Spleen (tissue), 11 donors: ENCODE data around the gene UBE2K. TPM values are rescaled to one million over a fixed set of nuclear protein-coding genes. Genes with fewer than 3 reads are reported as not detected.

ENCODE experiments used
- DNase-seq: peaks from one replicate; pipeline ENCODE4 v3.0.0-alpha.2; 2020
- H3K27ac ChIP-seq, 8 donors: fragments of 200-600 bp; sonication (generic) in 7 of 8; 1 replicate in 4 of 8; 2 replicates in 4 of 8; pipeline versions ENCODE4 v1.5.0 to v1.8.0; 2016 to 2021; ENCODE audit warnings: inconsistent platforms in 4 of 8, mild to moderate bottlenecking in 4 of 8, moderate library complexity in 1 of 8
- H3K27me3 ChIP-seq, 7 donors: fragments of 200-600 bp; sonication (generic) in 6 of 7; replicated peaks in 1 of 7; 1 replicate in 4 of 7; 2 replicates in 3 of 7; pipeline versions ENCODE4 v1.5.0 to v1.8.0; 2016 to 2021; ENCODE audit warnings: inconsistent platforms in 3 of 7, mild to moderate bottlenecking in 1 of 7
- H3K36me3 ChIP-seq, 6 donors: fragments of 200-600 bp; sonication (generic) in 5 of 6; 1 replicate in 4 of 6; 2 replicates in 2 of 6; pipeline versions ENCODE4 v1.5.0 to v1.8.0; 2016 to 2021; ENCODE audit warnings: inconsistent platforms in 2 of 6
- H3K4me1 ChIP-seq, 6 donors: fragments of 200-600 bp; sonication (generic) in 5 of 6; 1 replicate in 3 of 6; 2 replicates in 3 of 6; pipeline versions ENCODE4 v1.5.0 to v1.8.0; 2016 to 2021; ENCODE audit warnings: inconsistent platforms in 3 of 6
- H3K4me3 ChIP-seq, 8 donors: fragments of 200-600 bp; sonication (generic) in 7 of 8; 1 replicate in 4 of 8; 2 replicates in 4 of 8; pipeline versions ENCODE4 v1.5.0 to v1.8.0; 2016 to 2021; ENCODE audit warnings: inconsistent platforms in 4 of 8, mild to moderate bottlenecking in 4 of 8, moderate library complexity in 2 of 8
- H3K9me3 ChIP-seq, 8 donors: fragments of 200-600 bp; sonication (generic) in 7 of 8; 1 replicate in 4 of 8; 2 replicates in 4 of 8; pipeline versions ENCODE4 v1.5.0 to v1.8.0; 2016 to 2021; ENCODE audit warnings: inconsistent platforms in 4 of 8
- CTCF ChIP-seq, 11 experiments: fragments of 200-600 bp in 7 of 11; fragments of 450-650 bp in 4 of 11; sonication (generic) in 4 of 11; IDR thresholded peaks in 8 of 11; conservative IDR thresholded peaks in 3 of 11; 1 replicate in 7 of 11; 2 replicates in 4 of 11; pipeline versions ENCODE4 v1.4.0 to v1.8.0; 2016 to 2021; ENCODE audit warnings: antibody characterized with exemption in 11 of 11, inconsistent platforms in 4 of 11, mild to moderate bottlenecking in 1 of 11
- POLR2A ChIP-seq, 3 donors: fragments of 450-650 bp; IDR thresholded peaks; one replicate each; pipeline ENCODE4 v1.5.1; 2017; ENCODE audit warnings: antibody characterized with exemption in 3 of 3, mild to moderate bottlenecking in 1 of 3
- POLR2AphosphoS5 ChIP-seq, 3 donors: sonication (generic); formaldehyde crosslinking; IDR thresholded peaks; one replicate each; pipeline ENCODE4 v1.5.1; 2017; ENCODE audit warnings: antibody characterized with exemption in 3 of 3
- WGBS, 5 donors: extraction: QIAGEN DNeasy Blood & Tissue Kit in 3 of 5; methylation state at CpG; one replicate each; pipeline versions ENCODE4 v1.1.5 to v1.1.7; 2013 to 2018; 5-methylcytosine and 5-hydroxymethylcytosine counted together
- intact Hi-C: fragments of 100-400 bp; cut with DNase I; formaldehyde crosslinking; loops from one replicate; pipeline ENCODE4 v1.15.0; 2023; ENCODE audit warnings: low total_unique reads
- polyA plus RNA-seq, 3 donors: library from polyadenylated mRNA; stranded (reverse); fragments of 200-250 nt; gene quantifications; one replicate each; pipeline ENCODE4 v1.2.1, GENCODE V29; 2013
- small RNA-seq, 4 donors: library from RNA; depleted of rRNA; stranded (forward); fragments of <200 nt; gene quantifications; one replicate each; pipeline ENCODE3, GENCODE V24; 2016
- total RNA-seq, 7 donors: library from RNA; depleted of rRNA in 3 of 7; stranded (reverse); fragments of >200 nt in 3 of 7; fragmentation: NEBNext Ultra II Directional in 4 of 7; extraction: Animal tissue kit (Norgen Biotek cat#: 25700) in 4 of 7; gene quantifications; one replicate each; pipeline versions ENCODE4 v1.1.0 to v1.2.1, GENCODE V29; 2016 to 2021
- donor health status: healthy with polysubstance abuse.
- donor health status: DM: no; HTN: no; CAD: no; lungs with moderate emphysema.
- donor health status: DM: no; HTN: no; CAD: no.
- donor health status: Bipolar disorder and iron deficiency.
- donor health status: healthy.
- donor health status: DM: no; HTN: no; CAD: no.
- donor health status: DM: yes; HTN: yes; CAD: no.

UBE2K gene
- total and polyA plus RNA-seq, 10 donors: 22.7 to 48.8 (median 27.1) TPM

GRCh38 chr4:39825090-39825489 is 127.2 kb downstream of the UBE2K start:
- Histone ChIP-seq H3K27ac (peak overlapping the region in 2 of 8 donors; percentile 6 to 35), H3K27me3 (no peaks in the 10 kb centered on the region), H3K9me3 (no peaks in the 10 kb centered on the region), H3K36me3 (peaks cover 0 to 78% (median 39%) of the 10 kb centered on the region in 6 donors), H3K4me1 (peaks cover 0 to 9% (median 0%) of the 10 kb centered on the region in 6 donors), H3K4me3 (no peak overlapping the region)
- TF ChIP-seq POLR2A (IDR thresholded peaks at IDR 0.05): no peak
- TF ChIP-seq CTCF (IDR thresholded peaks at IDR 0.05 in 8 of 11, conservative IDR thresholded peaks at IDR 0.05 in 3 of 11): no peak
- TF ChIP-seq POLR2AphosphoS5 (IDR thresholded peaks at IDR 0.05): no peak
- WGBS, 5 donors: 56 to 82% (median 61%) methylated on average over 3 of the region's 3 CpGs
- intact Hi-C loops: no loop called here
- no peak for DNase-seq

GRCh38 chr4:39825741-39826231 is 127.8 kb downstream of the UBE2K start:
- no peak for DNase-seq
- Histone ChIP-seq H3K4me1 (peaks cover 0 to 9% (median 0%) of the 10 kb centered on the region in 6 donors), H3K27ac (peak overlapping the region in 1 of 8 donors; percentile 35), H3K9me3 (no peaks in the 10 kb centered on the region), H3K27me3 (no peaks in the 10 kb centered on the region), H3K4me3 (no peak overlapping the region), H3K36me3 (peaks cover 0 to 84% (median 46%) of the 10 kb centered on the region in 6 donors)
- WGBS, 5 donors: 86 to 93% (median 92%) methylated on average over 7 of the region's 7 CpGs
- intact Hi-C loops: no loop called here
- TF ChIP-seq POLR2AphosphoS5 (IDR thresholded peaks at IDR 0.05) (no peak), CTCF (IDR thresholded peaks at IDR 0.05 in 8 of 11, conservative IDR thresholded peaks at IDR 0.05 in 3 of 11) (no peak), POLR2A (IDR thresholded peaks at IDR 0.05) (no peak)

Small RNAs within 50 kb of the gene (small RNA-seq; reads per million reads assigned to genes)
- gene RF00019 (0 reads per million in 4 donors), gene RN7SL558P (0 reads per million in 4 donors)

Other genes starting within 250 kb of the UBE2K start
- gene RPL9, start 239.2 kb upstream of the UBE2K start, total RNA-seq: 1,000 to 10,000 TPM; 1,133 to 3,346 (median 1,587) TPM
- 1,000 to 10,000 TPM; 3,705 to 6,391 (median 4,989) TPM for gene RPL9, start 239.2 kb upstream of the UBE2K start, polyA plus RNA-seq
- 10 to 100 TPM in 6 of 7 donors, 1 to 10 TPM in 1; 8.0 to 19.2 (median 14.6) TPM for gene LIAS, start 239.1 kb upstream of the UBE2K start, total RNA-seq
- gene LIAS, start 239.1 kb upstream of the UBE2K start, polyA plus RNA-seq: 10 to 100 TPM; 15.5 to 21.7 (median 16.8) TPM
- gene UGDH, start 170.7 kb upstream of the UBE2K start, total RNA-seq: 10 to 100 TPM; 15.3 to 30.8 (median 19.2) TPM
- 1 to 10 TPM; 4.1 to 7.1 (median 4.8) TPM for gene UGDH, start 170.7 kb upstream of the UBE2K start, polyA plus RNA-seq
- gene SMIM14, start 59.3 kb upstream of the UBE2K start, total RNA-seq: 10 to 100 TPM; 33.4 to 77.5 (median 55.3) TPM
- 100 to 1,000 TPM in 2 of 3 donors, 10 to 100 TPM in 1; 96.5 to 111 (median 108) TPM for gene SMIM14, start 59.3 kb upstream of the UBE2K start, polyA plus RNA-seq